Measurements from ENCODE around the gene BAHD1.

The BAHD1 gene

GRCh38 chr15:40467261-40467615 lies 26.5 kb downstream of the BAHD1 start:
- DNase-seq (ENCODE audit: low spot score): no peak

- no peak for DNase-seq (ENCODE audit: low spot score)
Observed at GRCh38 chr15:40468898-40469331, 28.2 kb downstream of the BAHD1 start.

GRCh38 chr15:40469776-40470390 lies 29.1 kb downstream of the BAHD1 start:
- no peak for DNase-seq (ENCODE audit: low spot score)

- peak; percentile 36 for DNase-seq (ENCODE audit: low spot score)
Observed at GRCh38 chr15:40470423-40471104, 29.8 kb downstream of the BAHD1 start, which contains the start of gene CHST14. TSS of gene CHST14 (plus strand) at chr15:40470984. CDS start at chr15:40471214, 230 bp downstream.

- DNase-seq (ENCODE audit: low spot score): no peak
Observed at GRCh38 chr15:40471105-40471807, 30.5 kb downstream of the BAHD1 start.

GRCh38 chr15:40471808-40472150 lies 31.0 kb downstream of the BAHD1 start:
- peak; percentile 15 for DNase-seq (ENCODE audit: low spot score)

- DNase-seq (ENCODE audit: low spot score): no peak
Observed at GRCh38 chr15:40472171-40472727, 31.5 kb downstream of the BAHD1 start.

- DNase-seq (ENCODE audit: low spot score): no peak
Observed at GRCh38 chr15:40474581-40474980, 33.8 kb downstream of the BAHD1 start.

GRCh38 chr15:40477642-40478327 lies 37.0 kb downstream of the BAHD1 start:
- DNase-seq (ENCODE audit: low spot score): no peak

GRCh38 chr15:40479024-40479423 lies 38.3 kb downstream of the BAHD1 start:
- no peak for DNase-seq (ENCODE audit: low spot score)

- no peak for DNase-seq (ENCODE audit: low spot score)
Observed at GRCh38 chr15:40481341-40482074, 40.8 kb downstream of the BAHD1 start.

GRCh38 chr15:40483919-40484318 lies 43.2 kb downstream of the BAHD1 start:
- DNase-seq (ENCODE audit: low spot score): no peak

- DNase-seq (ENCODE audit: low spot score): no peak
Observed at GRCh38 chr15:40486066-40486770, 45.5 kb downstream of the BAHD1 start.

- DNase-seq (ENCODE audit: low spot score): no peak
Observed at GRCh38 chr15:40487816-40488682, 47.3 kb downstream of the BAHD1 start.

GRCh38 chr15:40489274-40490175 lies 48.8 kb downstream of the BAHD1 start:
- no peak for DNase-seq (ENCODE audit: low spot score)

- no peak for DNase-seq (ENCODE audit: low spot score)
Observed at GRCh38 chr15:40493089-40493840, 52.5 kb downstream of the BAHD1 start.

- no peak for DNase-seq (ENCODE audit: low spot score)
Observed at GRCh38 chr15:40495516-40495915, 54.8 kb downstream of the BAHD1 start.

GRCh38 chr15:40498418-40498817 lies 57.7 kb downstream of the BAHD1 start:
- DNase-seq (ENCODE audit: low spot score): no peak

Measured in LoVo (cell line).